IMR-90 (cell line): Measurements from ENCODE around the gene REV3L. TPM values are rescaled to one million over a fixed set of nuclear protein-coding genes. Genes with fewer than 3 reads are reported as not detected.

ENCODE experiments used
- ATAC-seq: fragments of 200-7000 bp; cut with Tn5 transposase; 2 replicates; pipeline ENCODE4 v1.9.1; 2020; ENCODE audit warnings: low read depth, mild to moderate bottlenecking, moderate library complexity
- BruUV-seq: library from RNA; stranded (reverse); fragments of 400-500 nt; replicated peaks from 2 replicates; lab custom pipeline; 2021; lab: Mats Ljungman, UMichigan
- CTCF ChIA-PET: fragments of 300-600 bp; formaldehyde crosslinking; extraction: SDS; loops from one replicate; lab custom pipeline; 2021; ENCODE audit warnings: antibody characterized with exemption; lab: Yijun Ruan, JAX
- POLR2A ChIA-PET: fragments of 300-600 bp; sonication (Branson Sonifier 250); formaldehyde crosslinking; loops from one replicate; lab custom pipeline; 2022; ENCODE audit warnings: antibody characterized with exemption; ENCODE audit not compliant: unreplicated experiment; lab: Charles Lee
- DNase-seq: peaks from one replicate; pipeline ENCODE4 v3.0.0; 2013
- H2AFZ ChIP-seq: replicated peaks from 2 replicates; pipeline ENCODE3; 2013; ENCODE audit warnings: low read length, mild to moderate bottlenecking; ENCODE audit not compliant: poor library complexity
- H2AK5ac ChIP-seq: 2 replicates; pipeline ENCODE4 v1.6.1; 2013; ENCODE audit warnings: low read depth, low read length, inconsistent platforms
- H2AK9ac ChIP-seq: replicated peaks from 2 replicates; pipeline ENCODE3; 2013; ENCODE audit warnings: mild to moderate bottlenecking, low read depth, low read length, moderate library complexity; ENCODE audit not compliant: poor library complexity
- H2BK120ac ChIP-seq: 2 replicates; pipeline ENCODE4 v1.6.1; 2013; ENCODE audit warnings: low read depth, low read length, inconsistent platforms
- H2BK15ac ChIP-seq: 3 replicates; pipeline ENCODE4 v1.6.1; 2013; ENCODE audit warnings: low read depth, low read length, inconsistent platforms
- H2BK20ac ChIP-seq: 2 replicates; pipeline ENCODE4 v1.6.1; 2013; ENCODE audit warnings: low read depth, mild to moderate bottlenecking, inconsistent platforms, low read length, moderate library complexity
- H2BK5ac ChIP-seq: 2 replicates; pipeline ENCODE4 v1.6.1; 2013; ENCODE audit warnings: mild to moderate bottlenecking, low read depth, low read length, inconsistent platforms; ENCODE audit not compliant: poor library complexity, severe bottlenecking
- H3K14ac ChIP-seq: replicated peaks from 2 replicates; pipeline ENCODE4 v1.6.1; 2013; ENCODE audit warnings: low read depth, low read length, inconsistent platforms
- H3K18ac ChIP-seq: 2 replicates; pipeline ENCODE4 v1.6.1; 2013; ENCODE audit warnings: low read depth, low read length, control low read depth
- H3K23ac ChIP-seq: 2 replicates; pipeline ENCODE4 v1.6.1; 2013; ENCODE audit warnings: low read depth, low read length, inconsistent platforms
- H3K27ac ChIP-seq: 2 replicates; pipeline ENCODE4 v1.5.1; 2013; ENCODE audit warnings: mild to moderate bottlenecking, control low read depth, low read length; ENCODE audit not compliant: insufficient read depth
- H3K27me3 ChIP-seq: 2 replicates; pipeline ENCODE4 v1.6.1; 2013; ENCODE audit warnings: low read length; ENCODE audit not compliant: control insufficient read depth, insufficient read depth
- H3K36me3 ChIP-seq: 2 replicates; pipeline ENCODE4 v1.6.1; 2013; ENCODE audit warnings: low read length, mixed read lengths; ENCODE audit not compliant: control insufficient read depth, insufficient read depth
- H3K4ac ChIP-seq: 2 replicates; pipeline ENCODE4 v1.6.1; 2013; ENCODE audit warnings: low read depth, low read length, inconsistent platforms
- H3K4me1 ChIP-seq: 2 replicates; pipeline ENCODE4 v1.6.1; 2013; ENCODE audit warnings: low read length, mixed read lengths; ENCODE audit not compliant: control insufficient read depth, insufficient read depth
- H3K4me2 ChIP-seq: 2 replicates; pipeline ENCODE4 v1.6.1; 2013; ENCODE audit warnings: low read depth, mild to moderate bottlenecking, control low read depth, low read length, moderate library complexity
- H3K4me3 ChIP-seq: 2 replicates; pipeline ENCODE4 v1.5.1; 2013; ENCODE audit warnings: low read depth, mild to moderate bottlenecking, control low read depth, low read length, moderate library complexity; ENCODE audit not compliant: insufficient read depth
- H3K56ac ChIP-seq: 2 replicates; pipeline ENCODE4 v1.6.1; 2013; ENCODE audit warnings: low read length, inconsistent platforms; ENCODE audit not compliant: insufficient read depth; ENCODE audit errors: extremely low read depth
- H3K79me1 ChIP-seq, 2 experiments: 2 replicates each; pipeline ENCODE4 v1.6.1; 2013; ENCODE audit warnings: low read length in 2 of 2, inconsistent platforms in 1 of 2, low read depth in 1 of 2
- H3K9ac ChIP-seq: 2 replicates; pipeline ENCODE4 v1.6.1; 2013; ENCODE audit warnings: low read depth, low read length, control low read depth
- H3K9me1 ChIP-seq: 2 replicates; pipeline ENCODE4 v1.6.1; 2013; ENCODE audit warnings: low read length, inconsistent platforms; ENCODE audit not compliant: insufficient read depth
- H3K9me3 ChIP-seq: 2 replicates; pipeline ENCODE4 v1.6.1; 2013; ENCODE audit warnings: low read length; ENCODE audit not compliant: control insufficient read depth, insufficient read depth
- H4K20me1 ChIP-seq: 2 replicates; pipeline ENCODE4 v1.6.1; 2013; ENCODE audit warnings: low read length, inconsistent platforms; ENCODE audit not compliant: insufficient read depth
- H4K5ac ChIP-seq: 2 replicates; pipeline ENCODE4 v1.6.1; 2013; ENCODE audit warnings: mild to moderate bottlenecking, low read depth, low read length, control low read depth
- H4K8ac ChIP-seq, 2 experiments: 2 replicates each; pipeline ENCODE4 v1.6.1; 2013; ENCODE audit warnings: low read depth in 2 of 2, low read length in 2 of 2, control low read depth in 1 of 2, inconsistent platforms in 1 of 2
- H4K91ac ChIP-seq: 2 replicates; pipeline ENCODE4 v1.6.1; 2013; ENCODE audit warnings: low read depth, low read length, inconsistent platforms; ENCODE audit not compliant: insufficient read depth
- BHLHE40 ChIP-seq: fragments of 150-350 bp; IDR thresholded peaks from 2 replicates; pipeline ENCODE4 v1.6.1; 2016; ENCODE audit warnings: mild to moderate bottlenecking, low read depth, low read length
- CEBPB ChIP-seq: IDR thresholded peaks from 2 replicates; pipeline ENCODE4 v1.6.1; 2012; ENCODE audit warnings: low read depth, low read length, improper control_type of control experiment
- CHD1 ChIP-seq: IDR thresholded peaks from 2 replicates; pipeline ENCODE4 v1.6.1; 2012; ENCODE audit warnings: low read depth, low read length, improper control_type of control experiment
- CTCF ChIP-seq: conservative IDR thresholded peaks from 2 replicates; pipeline ENCODE4 v1.5.1; 2012; ENCODE audit warnings: mild to moderate bottlenecking, low read depth, low read length, improper control_type of control experiment
- ELK1 ChIP-seq: fragments of 150-350 bp; IDR thresholded peaks from 2 replicates; pipeline ENCODE4 v1.6.1; 2016; ENCODE audit warnings: low read depth, mild to moderate bottlenecking, low read length, moderate library complexity, borderline replicate concordance
- FOS ChIP-seq: fragments of 150-350 bp; IDR thresholded peaks from 2 replicates; pipeline ENCODE4 v1.6.1; 2016; ENCODE audit warnings: low read depth, low read length
- MAFK ChIP-seq: IDR thresholded peaks from 2 replicates; pipeline ENCODE4 v1.6.1; 2012; ENCODE audit warnings: low read depth, low read length, improper control_type of control experiment
- MAZ ChIP-seq: IDR thresholded peaks from 2 replicates; pipeline ENCODE4 v1.6.1; 2012; ENCODE audit warnings: low read depth, mild to moderate bottlenecking, low read length, improper control_type of control experiment, moderate library complexity, borderline replicate concordance
- MXI1 ChIP-seq: IDR thresholded peaks from 2 replicates; pipeline ENCODE4 v1.6.1; 2012; ENCODE audit warnings: low read depth, mild to moderate bottlenecking, low read length, moderate library complexity, borderline replicate concordance
- NFE2L2 ChIP-seq: fragments of 150-350 bp; IDR thresholded peaks from 2 replicates; pipeline ENCODE4 v1.6.1; 2016; ENCODE audit warnings: low read depth, mild to moderate bottlenecking, low read length
- POLR2A ChIP-seq: IDR thresholded peaks from 2 replicates; pipeline ENCODE4 v1.6.1; 2012; ENCODE audit warnings: mild to moderate bottlenecking, low read depth, low read length
- RAD21 ChIP-seq: IDR thresholded peaks from 2 replicates; pipeline ENCODE4 v1.6.1; 2012; ENCODE audit warnings: low read length, improper control_type of control experiment
- RCOR1 ChIP-seq: IDR thresholded peaks from 2 replicates; pipeline ENCODE4 v1.6.1; 2012; ENCODE audit warnings: mild to moderate bottlenecking, low read length, improper control_type of control experiment; ENCODE audit not compliant: insufficient replicate concordance
- RFX5 ChIP-seq: IDR thresholded peaks from 2 replicates; pipeline ENCODE4 v1.8.0; 2012; ENCODE audit warnings: low read depth, mild to moderate bottlenecking, low read length, moderate library complexity
- SMC3 ChIP-seq: fragments of 150-350 bp; IDR thresholded peaks from 2 replicates; pipeline ENCODE4 v1.6.1; 2016; ENCODE audit warnings: low read depth, mild to moderate bottlenecking, antibody characterized with exemption, low read length, moderate library complexity
- WGBS, 2 experiments: methylation state at CpG; one replicate each; pipeline versions ENCODE4 v1.1.5 to v1.1.7; 2013; ENCODE audit warnings: missing lambda C conversion rate in 2 of 2; ENCODE audit not compliant: insufficient read length in 1 of 2; ENCODE audit errors: extremely low coverage in 2 of 2; 5-methylcytosine and 5-hydroxymethylcytosine counted together
- dilution Hi-C: fragments of 300-500 bp; cut with HindIII; formaldehyde crosslinking; loops from one replicate; pipeline ENCODE4 v1.14.3; 2018; ENCODE audit warnings: low sequenced_read_pairs; ENCODE audit not compliant: unreplicated experiment
- in situ Hi-C: fragments of 300-500 bp; cut with MboI; formaldehyde crosslinking; loops from 3 replicates; pipeline ENCODE4 v1.14.3; 2019; ENCODE audit warnings: low sequenced_read_pairs, inconsistent platforms, mixed read lengths
- intact Hi-C: fragments of 100-400 bp; cut with micrococcal nuclease; formaldehyde crosslinking; loops from 2 replicates; pipeline ENCODE4 v1.10.0; 2022
- polyA plus RNA-seq, 3 experiments: library from polyadenylated mRNA; depleted of rRNA; stranded (reverse); fragments of >200 nt; gene quantifications; 2 replicates each; pipeline ENCODE4 v1.2.3, GENCODE V29; 2012; ENCODE audit warnings: low replicate concordance in 1 of 3
- total RNA-seq: library from RNA; depleted of rRNA; stranded (reverse); fragments of >200 nt; gene quantifications from 2 replicates; pipeline ENCODE4 v1.2.3, GENCODE V29; 2012
- TF ChIP-seq, protein P1 (sequence below): fragments of 150-350 bp; IDR thresholded peaks from 2 replicates; pipeline ENCODE4 v1.6.1; 2017; ENCODE audit warnings: mild to moderate bottlenecking, antibody characterized with exemption, low read length, low read depth

Gene REV3L
- total and polyA plus RNA-seq, 2 of the 4 experiments (the other 2 are of a cell fraction) = 7.4 to 15.4 TPM

- no peak overlapping the region for H4K5ac ChIP-seq
- no TSS peak for BruUV-seq
- dilution Hi-C loops = no loop called here
- no peak overlapping the region for H2BK15ac ChIP-seq
- no peak for ATAC-seq
- H3K27me3 ChIP-seq = no peaks in the 10 kb centered on the region
- no peak overlapping the region for H4K91ac ChIP-seq
- intact Hi-C loops = no loop called here
- no peak overlapping the region for H3K14ac ChIP-seq
- H2BK5ac ChIP-seq = no peak overlapping the region
- no peak overlapping the region for H3K23ac ChIP-seq
- H3K4me3 ChIP-seq = no peak overlapping the region
- H2AK5ac ChIP-seq = no peak overlapping the region
- peaks cover 20 to 57% of the 10 kb centered on the region in 2 experiments for H3K79me1 ChIP-seq
- H2BK20ac ChIP-seq = no peak overlapping the region
- no CpG with 5 or more reads among the region's 1 CpG for WGBS, 2 experiments
- no peak overlapping the region for H3K27ac ChIP-seq
- 0 out of 2 replicates have a peak, but pooled peaks cover 2% of the 10 kb centered on the region for H3K4me1 ChIP-seq
- H2BK120ac ChIP-seq = no peak overlapping the region
- no peak overlapping the region for H4K8ac ChIP-seq
- H3K4me2 ChIP-seq = no peak overlapping the region
- POLR2A ChIA-PET = no interaction called here
- H3K9ac ChIP-seq = no peak overlapping the region
- H3K4ac ChIP-seq = no peak overlapping the region
- H2AFZ ChIP-seq = no peak overlapping the region
- DNase-seq = no peak
- H3K56ac ChIP-seq = no peak overlapping the region
- H3K9me1 ChIP-seq = peaks cover 7% of the 10 kb centered on the region
- H2AK9ac ChIP-seq = no peak overlapping the region
- no peaks in the 10 kb centered on the region for H3K9me3 ChIP-seq
- no peak for TF ChIP-seq CHD1
- no peak for TF ChIP-seq RAD21
- no peak for TF ChIP-seq BHLHE40
- no peak for TF ChIP-seq FOS
- TF ChIP-seq, protein P1, sequence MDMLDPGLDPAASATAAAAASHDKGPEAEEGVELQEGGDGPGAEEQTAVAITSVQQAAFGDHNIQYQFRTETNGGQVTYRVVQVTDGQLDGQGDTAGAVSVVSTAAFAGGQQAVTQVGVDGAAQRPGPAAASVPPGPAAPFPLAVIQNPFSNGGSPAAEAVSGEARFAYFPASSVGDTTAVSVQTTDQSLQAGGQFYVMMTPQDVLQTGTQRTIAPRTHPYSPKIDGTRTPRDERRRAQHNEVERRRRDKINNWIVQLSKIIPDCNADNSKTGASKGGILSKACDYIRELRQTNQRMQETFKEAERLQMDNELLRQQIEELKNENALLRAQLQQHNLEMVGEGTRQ = no peak
- no peak for TF ChIP-seq MXI1
- TF ChIP-seq SMC3 = no peak
- no peak for TF ChIP-seq RFX5
- TF ChIP-seq MAFK = no peak
- TF ChIP-seq CTCF = no peak
- no peak for TF ChIP-seq NFE2L2
- no peak for TF ChIP-seq ELK1
- TF ChIP-seq RCOR1 = no peak
- no peak for TF ChIP-seq CEBPB
- no peak for TF ChIP-seq MAZ
- no peak for TF ChIP-seq POLR2A
- in situ Hi-C loops = no loop called here
- H3K18ac ChIP-seq = no peak overlapping the region
- H3K36me3 ChIP-seq = no peaks in the 10 kb centered on the region
- CTCF ChIA-PET = no interaction called here
- peaks cover 31% of the 10 kb centered on the region for H4K20me1 ChIP-seq
Measured at GRCh38 chr6:111471958-111472357, 11.1 kb downstream of the REV3L start.
